Subcutaneous abdominal adipose tissue (tissue), 5 donors: Measurements from ENCODE around the gene TRPC4AP.

ENCODE experiments used
- H3K27ac ChIP-seq: one replicate; pipeline ENCODE4 v1.7.0; 2013; ENCODE audit warnings: low read depth, mild to moderate bottlenecking, inconsistent platforms, low read length, moderate library complexity
- H3K27me3 ChIP-seq, 5 donors: one replicate each; pipeline ENCODE4 v1.7.0; 2013; ENCODE audit warnings: low read length in 5 of 5, inconsistent platforms in 1 of 5; ENCODE audit not compliant: control insufficient read depth in 5 of 5, insufficient read depth in 4 of 5
- H3K36me3 ChIP-seq, 5 donors: one replicate each; pipeline ENCODE4 v1.7.0; 2013; ENCODE audit warnings: low read length in 5 of 5; ENCODE audit not compliant: control insufficient read depth in 5 of 5, insufficient read depth in 5 of 5
- H3K4me1 ChIP-seq, 5 donors: one replicate each; pipeline ENCODE4 v1.7.0; 2013; ENCODE audit warnings: low read length in 5 of 5, mild to moderate bottlenecking in 3 of 5, moderate library complexity in 1 of 5; ENCODE audit not compliant: control insufficient read depth in 5 of 5, insufficient read depth in 5 of 5
- H3K4me3 ChIP-seq, 5 donors: one replicate each; pipeline ENCODE4 v1.7.0; 2013; ENCODE audit warnings: low read length in 5 of 5, low read depth in 1 of 5
- H3K9ac ChIP-seq, 5 donors: one replicate each; pipeline ENCODE4 v1.7.0; 2013; ENCODE audit warnings: low read length in 5 of 5, mild to moderate bottlenecking in 4 of 5, moderate library complexity in 3 of 5
- H3K9me3 ChIP-seq, 5 donors: one replicate each; pipeline ENCODE4 v1.7.0; 2013; ENCODE audit warnings: low read length in 5 of 5; ENCODE audit not compliant: control insufficient read depth in 5 of 5
- donor health status: healthy.
- donor health status: healthy.
- donor health status: healthy.
- donor health status: healthy.
- donor health status: healthy.

Gene TRPC4AP

GRCh38 chr20:35108921-35109320 is 16.3 kb upstream of the TRPC4AP start:
- no peak overlapping the region for H3K27ac ChIP-seq
- H3K27me3 ChIP-seq = no peaks in the 10 kb centered on the region
- H3K9ac ChIP-seq = no peak overlapping the region
- H3K4me1 ChIP-seq = peaks cover 0 to 7% (median 2%) of the 10 kb centered on the region in 5 donors
- no peaks in the 10 kb centered on the region for H3K9me3 ChIP-seq
- no peak overlapping the region for H3K4me3 ChIP-seq
- H3K36me3 ChIP-seq = peaks cover 0 to 9% (median 0%) of the 10 kb centered on the region in 5 donors

- Histone ChIP-seq H3K27me3 (no peaks in the 10 kb centered on the region), H3K36me3 (peaks cover 0 to 9% (median 0%) of the 10 kb centered on the region in 5 donors), H3K27ac (no peak overlapping the region), H3K9ac (no peak overlapping the region), H3K9me3 (no peaks in the 10 kb centered on the region), H3K4me3 (no peak overlapping the region), H3K4me1 (peaks cover 0 to 12% (median 7%) of the 10 kb centered on the region in 5 donors)
Observed at GRCh38 chr20:35106827-35107380, 14.3 kb upstream of the TRPC4AP start.

- peaks cover 0 to 21% (median 16%) of the 10 kb centered on the region in 5 donors for H3K4me1 ChIP-seq
- no peak overlapping the region for H3K9ac ChIP-seq
- no peaks in the 10 kb centered on the region for H3K9me3 ChIP-seq
- H3K36me3 ChIP-seq = no peaks in the 10 kb centered on the region
- no peak overlapping the region for H3K4me3 ChIP-seq
- H3K27me3 ChIP-seq = no peaks in the 10 kb centered on the region
- H3K27ac ChIP-seq = no peak overlapping the region
Observed at GRCh38 chr20:35104685-35105295, 12.2 kb upstream of the TRPC4AP start.

GRCh38 chr20:35101620-35102019 is 9.0 kb upstream of the TRPC4AP start:
- no peaks in the 10 kb centered on the region for H3K9me3 ChIP-seq
- H3K9ac ChIP-seq = no peak overlapping the region
- H3K27ac ChIP-seq = no peak overlapping the region
- H3K36me3 ChIP-seq = no peaks in the 10 kb centered on the region
- H3K4me1 ChIP-seq = peaks cover 0 to 25% (median 19%) of the 10 kb centered on the region in 5 donors
- no peak overlapping the region for H3K4me3 ChIP-seq
- H3K27me3 ChIP-seq = no peaks in the 10 kb centered on the region

- Histone ChIP-seq H3K9ac (peak overlapping the region; percentile 91 to 100 (median 98)), H3K27ac (peak overlapping the region; percentile 93)
Observed at GRCh38 chr20:35093267-35093884, 769 bp upstream of the TRPC4AP start.

GRCh38 chr20:35091816-35092523 is 637 bp downstream of the TRPC4AP start:
- H3K9me3 ChIP-seq = no peaks in the 10 kb centered on the region
- no peaks in the 10 kb centered on the region for H3K27me3 ChIP-seq
- peak overlapping the region; percentile 95 to 100 (median 98) for H3K9ac ChIP-seq
- H3K4me1 ChIP-seq = peaks cover 5 to 46% (median 43%) of the 10 kb centered on the region in 5 donors
- H3K27ac ChIP-seq = peak overlapping the region; percentile 93
- peak overlapping the region; percentile 86 to 97 (median 94) for H3K4me3 ChIP-seq
- H3K36me3 ChIP-seq = peaks cover 0 to 5% (median 2%) of the 10 kb centered on the region in 5 donors

More at GRCh38 chr20:35093267-35093884, 769 bp upstream of the TRPC4AP start:
- H3K9me3 ChIP-seq = no peaks in the 10 kb centered on the region
- peaks cover 0 to 34% (median 32%) of the 10 kb centered on the region in 5 donors for H3K4me1 ChIP-seq
- no peaks in the 10 kb centered on the region for H3K27me3 ChIP-seq
- H3K36me3 ChIP-seq = peaks cover 0 to 5% (median 2%) of the 10 kb centered on the region in 5 donors
- peak overlapping the region; percentile 77 to 97 (median 90) for H3K4me3 ChIP-seq

- no peaks in the 10 kb centered on the region for H3K9me3 ChIP-seq
- H3K4me1 ChIP-seq = peaks cover 5 to 46% (median 43%) of the 10 kb centered on the region in 5 donors
- no peaks in the 10 kb centered on the region for H3K27me3 ChIP-seq
- H3K4me3 ChIP-seq = no peak overlapping the region
- H3K9ac ChIP-seq = peak overlapping the region in 3 of 5 donors; percentile 15 to 62 (median 16)
- peak overlapping the region; percentile 22 for H3K27ac ChIP-seq
- peaks cover 0 to 5% (median 2%) of the 10 kb centered on the region in 5 donors for H3K36me3 ChIP-seq
Observed at GRCh38 chr20:35088231-35089145, 4.1 kb downstream of the TRPC4AP start.

GRCh38 chr20:35087791-35088190 is 4.8 kb downstream of the TRPC4AP start:
- H3K27ac ChIP-seq = peak overlapping the region; percentile 22
- H3K9ac ChIP-seq = peak overlapping the region in 3 of 5 donors; percentile 15 to 62 (median 16)
- H3K36me3 ChIP-seq = peaks cover 0 to 5% (median 2%) of the 10 kb centered on the region in 5 donors
- no peak overlapping the region for H3K4me3 ChIP-seq
- peaks cover 5 to 44% (median 39%) of the 10 kb centered on the region in 5 donors for H3K4me1 ChIP-seq
- no peaks in the 10 kb centered on the region for H3K9me3 ChIP-seq
- H3K27me3 ChIP-seq = no peaks in the 10 kb centered on the region

GRCh38 chr20:35087355-35087754 is 5.3 kb downstream of the TRPC4AP start:
- Histone ChIP-seq H3K9me3 (no peaks in the 10 kb centered on the region), H3K9ac (no peak overlapping the region), H3K36me3 (peaks cover 0 to 5% (median 2%) of the 10 kb centered on the region in 5 donors), H3K4me3 (no peak overlapping the region), H3K27ac (peak overlapping the region; percentile 22), H3K27me3 (no peaks in the 10 kb centered on the region), H3K4me1 (peaks cover 5 to 45% (median 38%) of the 10 kb centered on the region in 5 donors)
